H1 (cell line): Measurements from ENCODE around the gene FOXN3. TPM values are rescaled to one million over a fixed set of nuclear protein-coding genes. Genes with fewer than 3 reads are reported as not detected.

Experiments
- CTCF ChIA-PET: fragments of 300-600 bp; sonication (Branson Sonifier 250); formaldehyde crosslinking; loops from one replicate; lab custom pipeline; 2021; ENCODE audit not compliant: partially characterized antibody; lab: Charles Lee
- POLR2A ChIA-PET: fragments of 300-600 bp; sonication (Branson Sonifier 250); formaldehyde crosslinking; loops from one replicate; lab custom pipeline; 2021; ENCODE audit warnings: inconsistent platforms; ENCODE audit not compliant: partially characterized antibody; lab: Charles Lee
- DNase-seq, 2 experiments: peaks; one replicate each; pipeline versions ENCODE4 v3.0.0 to v3.0.0-alpha.2; 2010 to 2022; ENCODE audit warnings: low spot score in 2 of 2, low read depth in 1 of 2, mixed read lengths in 1 of 2
- FAIRE-seq: peaks from 2 replicates; lab custom pipeline; 2011; peaks lifted over from hg19 to GRCh38; lab: Jason Lieb, UNC
- H2AFZ ChIP-seq: 2 replicates; pipeline ENCODE4 v1.8.1; 2012; ENCODE audit warnings: low read length, inconsistent platforms
- H2AK5ac ChIP-seq: 2 replicates; pipeline ENCODE4 v1.6.1; 2013; ENCODE audit warnings: low read depth, low read length
- H2BK120ac ChIP-seq: replicated peaks from 2 replicates; pipeline ENCODE3; 2013; ENCODE audit warnings: low read depth, low read length, inconsistent platforms
- H2BK12ac ChIP-seq: 2 replicates; pipeline ENCODE4 v1.6.1; 2013; ENCODE audit warnings: low read depth, low read length
- H2BK15ac ChIP-seq: 2 replicates; pipeline ENCODE4 v1.6.1; 2013; ENCODE audit warnings: low read length
- H2BK20ac ChIP-seq: 2 replicates; pipeline ENCODE4 v1.6.1; 2013; ENCODE audit warnings: low read length
- H2BK5ac ChIP-seq: 2 replicates; pipeline ENCODE4 v1.6.1; 2013; ENCODE audit warnings: low read depth, low read length
- H3K14ac ChIP-seq: 2 replicates; pipeline ENCODE4 v1.6.1; 2013; ENCODE audit warnings: inconsistent platforms; ENCODE audit not compliant: insufficient read length
- H3K18ac ChIP-seq: 2 replicates; pipeline ENCODE4 v1.6.1; 2013; ENCODE audit warnings: low read length; ENCODE audit errors: extremely low read depth
- H3K23ac ChIP-seq: 2 replicates; pipeline ENCODE4 v1.6.1; 2013; ENCODE audit warnings: inconsistent platforms; ENCODE audit not compliant: insufficient read length
- H3K23me2 ChIP-seq: 2 replicates; pipeline ENCODE4 v1.6.1; 2013; ENCODE audit warnings: low read depth, low read length
- H3K27ac ChIP-seq: 2 replicates; pipeline ENCODE4 v1.6.1; 2011; ENCODE audit warnings: low read depth, low read length, inconsistent platforms
- H3K27me3 ChIP-seq, 4 experiments: replicated peaks in 1 of 4; 1 replicate in 1 of 4; 2 replicates in 3 of 4; pipeline versions ENCODE4 v1.6.1 to v1.8.1; 2011 to 2013; ENCODE audit warnings: low read length in 3 of 4, mild to moderate bottlenecking in 3 of 4, inconsistent platforms in 2 of 4, mixed read lengths in 2 of 4, moderate library complexity in 1 of 4; ENCODE audit not compliant: control insufficient read depth in 3 of 4, insufficient read depth in 3 of 4; ENCODE audit errors: extremely low read depth in 1 of 4
- H3K36me3 ChIP-seq, 4 experiments: 2 replicates each; pipeline versions ENCODE4 v1.6.1 to v1.8.1; 2011 to 2013; ENCODE audit warnings: mild to moderate bottlenecking in 4 of 4, low read length in 3 of 4, moderate library complexity in 2 of 4, control low read depth in 1 of 4, inconsistent platforms in 1 of 4; ENCODE audit not compliant: insufficient read depth in 4 of 4, control insufficient read depth in 2 of 4
- H3K4ac ChIP-seq: replicated peaks from 2 replicates; pipeline ENCODE3; 2013; ENCODE audit warnings: low read length, low read depth, mixed read lengths, inconsistent platforms; ENCODE audit not compliant: insufficient read length
- H3K4me1 ChIP-seq, 4 experiments: replicated peaks in 1 of 4; 1 replicate in 1 of 4; 2 replicates in 3 of 4; pipeline versions ENCODE4 v1.6.1 to v1.8.1; 2011 to 2013; ENCODE audit warnings: low read length in 3 of 4, inconsistent platforms in 2 of 4, mixed read lengths in 1 of 4; ENCODE audit not compliant: insufficient read depth in 4 of 4, control insufficient read depth in 3 of 4
- H3K4me2 ChIP-seq, 2 experiments: 2 replicates each; pipeline versions ENCODE4 v1.6.1 to v1.8.1; 2011 to 2013; ENCODE audit warnings: low read depth in 2 of 2, low read length in 2 of 2, control low read depth in 1 of 2, inconsistent platforms in 1 of 2, mild to moderate bottlenecking in 1 of 2; ENCODE audit not compliant: insufficient read depth in 1 of 2
- H3K4me3 ChIP-seq, 4 experiments: fragments of 200-600, 300-600 bp in 1 of 4; sonication (generic), shearing (Covaris generic), sonication (Bioruptor Twin) in 1 of 4; 2 replicates each; pipeline versions ENCODE4 v1.5.1 to v1.8.1; 2011 to 2016; ENCODE audit warnings: low read length in 4 of 4, low read depth in 3 of 4, control low read depth in 2 of 4, inconsistent platforms in 2 of 4, mild to moderate bottlenecking in 2 of 4, mixed read lengths in 1 of 4, moderate library complexity in 1 of 4; ENCODE audit not compliant: insufficient read depth in 2 of 4; ENCODE audit errors: extremely low read depth in 1 of 4
- H3K56ac ChIP-seq: replicated peaks from 2 replicates; pipeline ENCODE3; 2013; ENCODE audit warnings: low read depth, mild to moderate bottlenecking, mixed read lengths, low read length, inconsistent platforms; ENCODE audit not compliant: insufficient read length
- H3K79me1 ChIP-seq: 2 replicates; pipeline ENCODE4 v1.6.1; 2013; ENCODE audit warnings: low read depth, low read length, control low read depth
- H3K79me2 ChIP-seq, 2 experiments: 2 replicates each; pipeline versions ENCODE4 v1.6.1 to v1.8.1; 2012 to 2013; ENCODE audit warnings: low read length in 2 of 2, mild to moderate bottlenecking in 2 of 2, inconsistent platforms in 1 of 2; ENCODE audit not compliant: insufficient read depth in 2 of 2, control insufficient read depth in 1 of 2
- H3K9ac ChIP-seq, 4 experiments: replicated peaks in 1 of 4; 1 replicate in 1 of 4; 2 replicates in 3 of 4; pipeline versions ENCODE4 v1.6.1 to v1.8.1; 2011 to 2013; ENCODE audit warnings: low read depth in 3 of 4, low read length in 3 of 4, control low read depth in 2 of 4, mild to moderate bottlenecking in 2 of 4, moderate library complexity in 2 of 4, inconsistent platforms in 1 of 4; ENCODE audit errors: extremely low read depth in 1 of 4
- H3K9me3 ChIP-seq, 2 experiments: 2 replicates each; pipeline versions ENCODE4 v1.6.1 to v1.8.1; 2012 to 2013; ENCODE audit warnings: mild to moderate bottlenecking in 2 of 2, moderate library complexity in 2 of 2, control low read depth in 1 of 2, inconsistent platforms in 1 of 2, low read depth in 1 of 2, low read length in 1 of 2, mixed read lengths in 1 of 2; ENCODE audit not compliant: insufficient read depth in 2 of 2
- H4K20me1 ChIP-seq, 2 experiments: replicated peaks in 1 of 2; 2 replicates each; pipeline versions ENCODE3 to v1.8.1; 2011 to 2013; ENCODE audit warnings: inconsistent platforms in 2 of 2, low read length in 2 of 2, mild to moderate bottlenecking in 1 of 2; ENCODE audit not compliant: insufficient read depth in 2 of 2, control insufficient read depth in 1 of 2
- H4K5ac ChIP-seq: 2 replicates; pipeline ENCODE4 v1.6.1; 2013; ENCODE audit warnings: low read length, low read depth, mixed read lengths, inconsistent platforms; ENCODE audit not compliant: insufficient read length
- H4K8ac ChIP-seq: 2 replicates; pipeline ENCODE4 v1.8.0; 2013; ENCODE audit warnings: mild to moderate bottlenecking, moderate library complexity, low read length, inconsistent platforms; ENCODE audit not compliant: insufficient read depth; ENCODE audit errors: extremely low read depth
- H4K91ac ChIP-seq: replicated peaks from 2 replicates; pipeline ENCODE3; 2013; ENCODE audit warnings: low read length, mixed read lengths, inconsistent platforms; ENCODE audit not compliant: insufficient read length
- ATF2 ChIP-seq: IDR thresholded peaks from 2 replicates; pipeline ENCODE4 v1.6.1; 2012; ENCODE audit warnings: low read length, inconsistent platforms
- EGR1 ChIP-seq: IDR thresholded peaks from 2 replicates; pipeline ENCODE4 v1.6.1; 2011; ENCODE audit warnings: low read depth, low read length, borderline replicate concordance
- HDAC2 ChIP-seq, 2 experiments: fragments of 300-600 bp in 1 of 2; sonication (generic) in 1 of 2; IDR thresholded peaks; 2 replicates each; pipeline ENCODE4 v1.6.1; 2011 to 2012; ENCODE audit warnings: low read depth in 2 of 2, low read length in 2 of 2, mild to moderate bottlenecking in 2 of 2, moderate library complexity in 2 of 2, borderline replicate concordance in 1 of 2, inconsistent platforms in 1 of 2
- MAX ChIP-seq: IDR thresholded peaks from 2 replicates; pipeline ENCODE4 v1.6.1; 2012; ENCODE audit warnings: inconsistent platforms
- RBBP5 ChIP-seq: IDR thresholded peaks from 2 replicates; pipeline ENCODE4 v1.7.1; 2012; ENCODE audit warnings: low read depth, mild to moderate bottlenecking, inconsistent platforms, low read length, moderate library complexity, borderline replicate concordance
- RFX5 ChIP-seq: IDR thresholded peaks from 2 replicates; pipeline ENCODE4 v1.6.1; 2011; ENCODE audit warnings: low read depth, low read length, improper control_type of control experiment, borderline replicate concordance
- SAP30 ChIP-seq: fragments of 300-600 bp; sonication (generic); IDR thresholded peaks from 2 replicates; pipeline ENCODE4 v1.7.1; 2012; ENCODE audit warnings: low read length, moderate library complexity, mild to moderate bottlenecking, inconsistent platforms; ENCODE audit not compliant: insufficient read depth, insufficient replicate concordance
- WGBS, 2 experiments: shearing (Covaris generic) in 1 of 2; methylation state at CpG; one replicate each; pipeline versions ENCODE4 v1.1.6 to v1.1.7; 2013 to 2015; ENCODE audit warnings: low lambda C conversion rate in 2 of 2, mixed read lengths in 2 of 2, inconsistent platforms in 1 of 2, low coverage in 1 of 2, missing lambda C conversion rate in 1 of 2; ENCODE audit not compliant: insufficient replicate concordance in 2 of 2, insufficient coverage in 1 of 2, insufficient read length in 1 of 2; ENCODE audit errors: extremely low coverage in 1 of 2, missing lambda C conversion rate in 1 of 2; 5-methylcytosine and 5-hydroxymethylcytosine counted together
- polyA plus RNA-seq, 7 experiments: library from polyadenylated mRNA; depleted of rRNA in 3 of 7; stranded (reverse) in 5 of 7; unstranded in 2 of 7; fragments of >200 nt in 5 of 7; fragments of 200-250 nt in 2 of 7; gene quantifications; 1 replicate in 5 of 7; 2 replicates in 1 of 7; 4 replicates in 1 of 7; pipeline versions ENCODE4 v1.2.1 to v1.2.3, GENCODE V29; 2011 to 2013; ENCODE audit warnings: missing spikeins in 2 of 7, mixed read lengths in 2 of 7
- total RNA-seq: library from RNA; stranded (reverse); fragmentation: NEBNext Ultra II Directional; extraction: Animal tissue kit (Norgen Biotek cat#: 25700); gene quantifications from 2 replicates; pipeline ENCODE4 v1.2.1, GENCODE V29; 2021
- TF ChIP-seq, protein P1 (sequence below), 3 experiments: IDR thresholded peaks; 1 replicate in 2 of 3; 2 replicates in 1 of 3; pipeline versions ENCODE4 v1.5.1 to v1.6.1; 2011; ENCODE audit warnings: low read length in 3 of 3, mild to moderate bottlenecking in 3 of 3, inconsistent platforms in 2 of 3, low read depth in 1 of 3, moderate library complexity in 1 of 3; ENCODE audit not compliant: insufficient read depth in 1 of 3; ENCODE audit errors: control extremely low read depth in 1 of 3

Gene FOXN3
- total and polyA plus RNA-seq, 2 of the 8 experiments (the other 6 are each of a cell fraction or from before 2014, with no cell fraction given): 52.6 to 178 TPM

DNA sequence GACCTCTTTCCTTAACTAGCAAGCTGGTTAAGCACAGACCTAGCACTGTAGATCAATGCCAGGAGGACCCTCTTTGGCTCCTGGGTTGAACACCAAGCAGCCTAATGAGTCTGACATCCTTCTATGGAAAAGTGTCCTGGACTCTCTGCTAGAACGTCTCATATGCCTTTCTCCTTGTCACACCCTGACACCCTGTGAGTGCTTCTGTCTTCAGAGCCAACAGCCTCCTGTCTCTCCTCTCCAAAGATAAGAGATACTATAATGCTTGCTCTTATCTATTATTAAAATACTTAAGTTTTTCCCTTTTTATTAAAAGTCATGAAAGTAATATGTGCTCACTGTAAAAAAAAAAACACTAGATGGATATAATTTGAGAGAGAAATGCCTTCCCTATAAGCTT is 222.7 kb downstream of the FOXN3 start:
- no peak overlapping the region for H2BK120ac ChIP-seq
- no peak overlapping the region for H3K4ac ChIP-seq
- no peak overlapping the region for H4K91ac ChIP-seq
- no peak overlapping the region for H2AFZ ChIP-seq
- H3K4me2 ChIP-seq: no peak overlapping the region
- DNase-seq (no peak), FAIRE-seq (no peak)
- no peaks in the 10 kb centered on the region for H3K4me1 ChIP-seq
- H3K79me2 ChIP-seq: peaks cover 0 to 32% of the 10 kb centered on the region in 2 experiments; a peak in 2 of 4 replicates
- H3K18ac ChIP-seq: no peak overlapping the region
- no peak overlapping the region for H3K4me3 ChIP-seq
- peaks cover 0 to 7% of the 10 kb centered on the region in 2 experiments for H4K20me1 ChIP-seq
- H3K27ac ChIP-seq: no peak overlapping the region
- H4K8ac ChIP-seq: no peak overlapping the region
- ChIA-PET CTCF (interaction anchor here (0.6 to 1.8 kb wide), 4 partner anchors 18 to 486 kb away, joined by 3 to 4 read pairs (median 4); no protein-coding TSS in a partner anchor), POLR2A (no interaction called here)
- H2BK20ac ChIP-seq: no peak overlapping the region
- no peaks in the 10 kb centered on the region for H3K23me2 ChIP-seq
- peaks cover 0 to 11% (median 3%) of the 10 kb centered on the region in 4 experiments; a peak in 5 of 8 replicates for H3K36me3 ChIP-seq
- H3K56ac ChIP-seq: no peak overlapping the region
- no peak overlapping the region for H2AK5ac ChIP-seq
- no peak overlapping the region for H3K14ac ChIP-seq
- H2BK5ac ChIP-seq: no peak overlapping the region
- 86% methylated on average over 1 of the region's 1 CpG; no CpG with 5 or more reads in 1 of the 2 experiments for WGBS, 2 experiments
- no peak overlapping the region for H3K9ac ChIP-seq
- H2BK12ac ChIP-seq: no peak overlapping the region
- H3K9me3 ChIP-seq: 0 out of 4 replicates have a peak, but pooled peaks cover 0 to 2% of the 10 kb centered on the region in 2 experiments
- no peaks in the 10 kb centered on the region; the same call in 1 of the 2 replicates for H3K79me1 ChIP-seq
- no peak overlapping the region for H3K23ac ChIP-seq
- no peak overlapping the region for H4K5ac ChIP-seq
- H3K27me3 ChIP-seq: no peaks in the 10 kb centered on the region
- no peak overlapping the region for H2BK15ac ChIP-seq
- no peak for TF ChIP-seq MAX
- no peak for TF ChIP-seq RFX5
- no peak for TF ChIP-seq EGR1
- TF ChIP-seq, protein P1, sequence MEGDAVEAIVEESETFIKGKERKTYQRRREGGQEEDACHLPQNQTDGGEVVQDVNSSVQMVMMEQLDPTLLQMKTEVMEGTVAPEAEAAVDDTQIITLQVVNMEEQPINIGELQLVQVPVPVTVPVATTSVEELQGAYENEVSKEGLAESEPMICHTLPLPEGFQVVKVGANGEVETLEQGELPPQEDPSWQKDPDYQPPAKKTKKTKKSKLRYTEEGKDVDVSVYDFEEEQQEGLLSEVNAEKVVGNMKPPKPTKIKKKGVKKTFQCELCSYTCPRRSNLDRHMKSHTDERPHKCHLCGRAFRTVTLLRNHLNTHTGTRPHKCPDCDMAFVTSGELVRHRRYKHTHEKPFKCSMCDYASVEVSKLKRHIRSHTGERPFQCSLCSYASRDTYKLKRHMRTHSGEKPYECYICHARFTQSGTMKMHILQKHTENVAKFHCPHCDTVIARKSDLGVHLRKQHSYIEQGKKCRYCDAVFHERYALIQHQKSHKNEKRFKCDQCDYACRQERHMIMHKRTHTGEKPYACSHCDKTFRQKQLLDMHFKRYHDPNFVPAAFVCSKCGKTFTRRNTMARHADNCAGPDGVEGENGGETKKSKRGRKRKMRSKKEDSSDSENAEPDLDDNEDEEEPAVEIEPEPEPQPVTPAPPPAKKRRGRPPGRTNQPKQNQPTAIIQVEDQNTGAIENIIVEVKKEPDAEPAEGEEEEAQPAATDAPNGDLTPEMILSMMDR (IDR thresholded peaks at IDR 0.05; ENCODE audit: control extremely low read depth in 1 of 3, insufficient read depth in 1 of 3, low read depth in 1 of 3, low read length in 3 of 3): no peak
- TF ChIP-seq SAP30: no peak
- no peak for TF ChIP-seq HDAC2 (IDR thresholded peaks at IDR 0.05; ENCODE audit: borderline replicate concordance in 1 of 2, low read depth in 2 of 2, low read length in 2 of 2)
- TF ChIP-seq ATF2: no peak
- no peak for TF ChIP-seq RBBP5
